Stimulated activated CD4-positive, alpha-beta T cell treated with anti-CD3 and anti-CD28 coated beads, Interleukin-4, amount 100 ng/mL, for 4 hours (primary cell): ENCODE results near the gene LRRC74B.
"Not testable (repeated sequence)": the region's sequence is repeated elsewhere in the genome, so short reads cannot be mapped to it uniquely, and the experiment has no call there.

Experiments
- DNase-seq, 2 experiments: peaks; one replicate each; pipeline ENCODE4 v3.0.0-alpha.2; 2020

Gene LRRC74B

DNA sequence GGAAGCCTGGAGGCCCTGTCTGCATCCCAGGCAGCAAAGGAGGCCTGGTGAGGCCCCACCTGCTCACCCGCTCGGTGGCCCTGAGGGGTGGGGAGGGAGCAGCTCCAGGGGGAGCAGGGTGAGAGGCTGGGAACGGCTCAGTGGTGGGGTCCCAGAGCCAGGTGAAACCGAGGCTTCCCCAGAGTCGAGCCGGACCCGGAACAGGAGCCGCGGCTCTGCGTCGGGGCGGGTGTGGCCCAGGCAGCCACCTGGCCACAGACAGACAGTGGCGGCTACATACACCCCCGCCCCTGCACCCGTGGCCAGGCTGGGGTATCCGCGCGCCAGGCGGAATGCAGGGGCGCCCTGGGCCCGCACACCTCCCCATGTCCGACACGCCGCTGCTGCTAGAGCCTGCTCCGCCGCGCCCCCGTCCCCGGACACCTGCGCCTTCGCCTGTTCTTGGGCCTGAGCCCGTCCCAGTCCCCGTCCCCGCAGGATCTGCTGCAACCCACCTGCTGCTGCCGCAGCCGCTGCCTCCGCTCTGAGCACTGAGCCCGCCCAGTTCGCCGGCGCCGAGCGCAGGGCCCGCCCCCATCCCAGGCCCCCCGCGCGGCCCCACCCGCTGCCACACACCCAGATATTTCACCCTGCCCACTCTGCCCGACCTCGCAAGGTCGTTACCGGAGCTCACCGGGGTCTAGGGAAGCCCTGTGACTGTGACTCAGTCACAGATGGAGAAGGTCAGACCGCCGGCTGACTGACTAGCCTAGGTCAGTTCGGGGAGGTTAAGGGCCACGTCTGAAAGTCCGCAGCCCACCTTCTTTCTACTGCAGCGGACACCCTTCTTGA is 13.5 kb upstream of the LRRC74B start, which contains the start of gene SLC7A4:
Gene SLC7A4 (minus strand): TSS at position 525 of the 831 bp plus-strand sequence. CDS start 749 bp downstream, outside the sequence.
- DNase-seq = no peak

DNA sequence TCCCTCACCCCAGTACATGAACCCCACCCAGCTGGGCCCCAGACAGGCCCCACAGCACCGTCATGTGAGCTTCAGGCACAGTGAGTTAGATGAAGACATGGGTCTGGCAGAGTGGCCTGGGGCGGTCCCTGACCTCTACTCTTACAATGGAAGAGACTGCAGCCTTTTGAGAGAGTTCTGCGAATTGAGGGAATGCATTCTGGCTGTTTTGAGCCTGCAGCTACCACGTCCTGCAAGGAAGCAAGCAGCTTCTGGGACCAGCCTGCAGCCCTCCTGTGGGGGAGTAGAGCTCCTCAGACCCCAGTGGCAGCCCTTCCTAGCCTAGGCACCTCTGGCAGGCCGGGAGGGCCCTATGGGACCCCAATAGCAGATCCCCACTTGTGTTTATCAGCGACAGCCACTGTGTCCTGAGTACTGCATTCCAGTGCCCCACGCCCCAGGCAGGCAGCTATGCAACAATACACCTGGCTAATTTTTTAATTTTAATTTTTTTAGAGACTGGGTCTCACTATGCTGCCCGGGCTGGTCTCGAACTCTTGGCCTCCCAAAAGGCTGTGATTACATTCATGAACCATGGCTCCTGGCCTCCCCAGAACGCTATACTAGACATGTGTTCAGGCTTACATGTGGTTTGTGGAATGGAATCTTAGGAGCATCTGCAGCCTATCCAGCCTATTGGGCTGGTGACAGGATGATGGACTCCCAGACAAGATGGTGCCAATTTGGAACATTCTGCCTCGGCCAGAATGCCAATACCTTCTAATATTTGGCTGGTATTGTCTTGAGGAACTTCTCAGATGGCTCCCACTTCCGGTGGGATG is 12.7 kb upstream of the LRRC74B start:
- no peak for DNase-seq

DNA sequence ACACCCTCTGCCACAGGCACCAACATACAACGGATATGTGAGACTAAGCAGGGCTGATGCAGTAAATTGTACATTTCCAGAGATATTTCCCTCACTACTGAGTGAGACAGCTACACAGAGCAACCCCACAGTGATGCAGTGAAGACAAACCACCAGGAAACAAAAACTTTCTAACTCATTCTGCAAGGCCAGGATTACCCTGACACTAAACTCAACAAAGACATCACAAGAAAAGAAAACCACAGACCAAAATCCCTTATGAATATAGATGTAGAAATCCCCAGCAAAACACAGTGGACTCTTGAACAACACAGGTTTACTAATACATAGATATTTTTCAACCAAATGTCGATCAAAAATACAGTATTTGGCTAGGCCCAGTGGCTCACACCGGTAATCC is 11.9 kb upstream of the LRRC74B start:
- no peak for DNase-seq

DNA sequence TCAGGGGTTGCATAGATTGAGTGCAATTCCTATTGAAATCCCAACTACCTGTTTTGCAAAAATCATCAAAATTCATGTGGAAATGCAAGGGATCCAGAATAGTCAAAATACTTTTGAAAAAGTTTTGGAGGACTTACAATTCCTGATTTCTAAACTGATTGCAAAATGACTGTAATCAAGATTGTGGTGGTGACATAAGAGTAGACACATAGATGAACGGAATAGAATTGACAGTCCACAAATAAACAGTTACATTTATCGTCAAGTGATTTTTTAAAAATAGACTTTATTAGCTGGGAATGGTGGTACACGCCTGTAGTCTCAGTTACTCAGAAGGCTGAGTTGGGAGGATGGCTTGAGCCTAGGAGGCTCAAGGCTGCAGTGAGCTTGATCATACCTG is 10.8 kb upstream of the LRRC74B start:
- no peak for DNase-seq

DNA sequence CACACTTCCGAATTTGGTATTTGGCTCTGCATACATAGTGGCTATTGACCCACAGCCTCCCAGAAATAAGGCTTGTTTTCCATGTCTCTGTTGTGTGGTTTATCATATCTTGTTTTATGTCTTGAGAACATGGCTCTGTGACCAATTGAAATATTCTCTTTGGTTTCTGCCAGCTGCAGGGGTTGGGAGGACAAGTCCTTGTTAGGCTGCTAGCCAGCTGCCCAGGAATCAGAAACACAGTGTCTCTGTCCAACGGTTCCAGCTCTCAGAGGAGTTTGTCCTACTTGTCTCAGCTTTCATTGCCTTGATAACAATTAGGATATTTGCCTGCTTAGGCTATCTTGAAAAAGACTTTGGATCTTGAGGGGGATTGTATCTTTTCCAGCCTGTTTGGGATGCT is 7.3 kb upstream of the LRRC74B start:
- no peak for DNase-seq

DNA sequence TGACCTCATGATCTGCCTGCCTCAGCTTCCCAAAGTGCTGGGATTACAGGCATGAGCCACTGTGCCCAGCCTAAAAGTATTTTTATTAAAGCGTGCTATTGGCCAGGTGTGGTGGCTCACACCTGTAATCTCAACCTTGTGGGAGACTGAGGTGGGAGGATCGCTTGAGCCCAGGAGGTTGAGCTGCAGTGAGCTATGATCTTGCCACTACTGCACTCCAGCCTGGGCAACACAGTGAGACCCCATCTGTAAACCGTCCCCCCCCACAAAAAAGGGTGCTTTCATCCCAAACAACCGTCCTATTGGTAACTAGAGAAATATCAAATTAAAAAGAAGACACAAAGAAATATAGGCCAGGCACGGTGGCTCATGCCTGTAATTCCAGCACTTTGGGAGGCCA is 6.6 kb upstream of the LRRC74B start:
- not testable (repeated sequence) for DNase-seq

DNA sequence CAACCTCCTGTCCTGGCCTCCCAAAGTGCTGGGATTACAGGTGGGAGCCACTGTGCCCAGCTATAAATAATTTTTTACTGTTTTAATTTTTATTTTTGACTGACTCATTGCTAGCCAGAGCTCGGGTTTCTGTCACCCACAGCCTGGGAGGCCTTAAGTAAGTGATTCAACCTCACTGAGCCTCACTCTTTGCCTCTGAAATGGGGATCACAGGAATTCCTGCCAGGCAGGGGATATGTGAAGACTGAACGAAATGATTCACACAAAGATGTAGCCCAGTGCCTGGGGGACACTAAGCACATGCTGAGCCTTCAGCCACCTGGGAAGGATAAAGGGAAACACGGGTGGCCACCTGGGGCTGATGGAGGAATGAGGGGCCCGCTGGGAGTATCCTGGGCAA is 3.8 kb upstream of the LRRC74B start:
- DNase-seq = no peak

DNA sequence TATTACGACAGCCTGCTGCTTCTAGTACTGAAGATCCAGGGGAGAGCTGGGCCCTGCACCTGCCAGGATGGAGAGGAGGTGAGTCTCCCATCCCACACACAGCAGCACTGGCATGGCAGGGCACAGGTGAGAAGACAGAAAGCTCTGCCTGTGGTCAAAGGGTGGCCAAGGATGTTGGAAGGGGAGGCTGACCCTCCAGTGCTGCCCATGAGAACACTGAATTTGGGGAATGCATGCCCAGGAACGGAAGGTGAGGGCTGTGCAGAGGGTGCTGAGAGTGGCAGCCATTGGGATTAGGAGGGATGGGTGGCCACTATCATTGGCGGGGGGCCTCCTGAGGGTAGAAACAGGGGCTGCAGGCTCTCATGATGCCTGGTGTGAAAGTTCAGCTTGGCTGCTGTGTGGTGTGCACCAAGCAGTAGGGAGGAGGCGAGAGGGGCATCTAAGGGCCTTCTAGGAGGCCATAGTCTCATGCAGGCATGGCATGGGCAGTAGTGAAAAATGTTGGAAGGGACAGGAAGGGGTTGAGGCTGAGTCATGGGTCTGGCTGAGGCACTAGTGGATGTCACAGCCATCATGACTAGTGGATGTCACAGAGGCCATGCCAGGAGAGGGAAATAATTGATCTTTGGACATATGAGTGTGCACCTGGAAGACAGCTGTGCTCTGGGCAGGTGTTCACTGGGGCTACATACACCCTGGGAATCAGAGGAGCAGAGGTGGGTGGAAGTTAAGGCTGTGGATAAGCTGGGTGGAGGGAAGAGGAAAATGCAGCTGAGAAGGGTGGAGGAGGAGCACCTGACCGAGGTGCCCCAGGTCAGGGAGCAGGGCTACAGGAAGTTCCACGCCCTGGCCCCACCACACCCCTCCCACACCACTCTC is 2.5 kb upstream of the LRRC74B start:
- DNase-seq = no peak

DNA sequence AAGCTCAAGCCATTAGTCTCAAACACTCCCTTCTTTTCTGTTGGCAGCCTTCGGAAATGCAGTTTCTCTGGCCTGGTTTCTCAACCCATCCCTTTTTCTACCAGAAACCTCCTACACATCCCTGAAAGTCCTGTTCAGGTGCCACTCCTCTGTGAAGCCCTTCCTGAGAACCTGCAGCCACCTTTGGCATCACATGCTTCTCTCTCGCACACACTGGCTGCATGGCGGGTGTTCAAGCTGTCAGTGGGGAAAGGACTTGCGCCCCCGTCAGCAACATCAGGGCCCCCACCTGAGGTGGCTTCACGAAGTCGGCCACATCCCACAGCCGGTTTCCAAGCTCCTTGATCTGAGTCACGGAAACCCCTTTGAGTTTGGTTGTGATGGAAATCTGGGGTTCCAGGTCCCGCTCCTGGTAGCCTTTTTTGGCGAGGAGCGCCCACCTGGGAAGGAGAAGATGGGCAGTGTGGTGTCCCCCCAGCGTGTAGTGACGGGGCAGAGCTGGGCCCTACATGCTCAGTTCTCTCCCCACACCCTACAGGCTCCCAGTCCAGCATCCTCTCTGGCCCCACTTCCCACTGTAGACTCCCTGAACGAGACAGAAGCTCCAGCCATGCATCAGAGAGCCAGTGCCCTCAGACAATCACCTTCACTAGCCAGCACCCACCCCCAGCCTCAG is 1.7 kb upstream of the LRRC74B start:
- DNase-seq = no peak

DNA sequence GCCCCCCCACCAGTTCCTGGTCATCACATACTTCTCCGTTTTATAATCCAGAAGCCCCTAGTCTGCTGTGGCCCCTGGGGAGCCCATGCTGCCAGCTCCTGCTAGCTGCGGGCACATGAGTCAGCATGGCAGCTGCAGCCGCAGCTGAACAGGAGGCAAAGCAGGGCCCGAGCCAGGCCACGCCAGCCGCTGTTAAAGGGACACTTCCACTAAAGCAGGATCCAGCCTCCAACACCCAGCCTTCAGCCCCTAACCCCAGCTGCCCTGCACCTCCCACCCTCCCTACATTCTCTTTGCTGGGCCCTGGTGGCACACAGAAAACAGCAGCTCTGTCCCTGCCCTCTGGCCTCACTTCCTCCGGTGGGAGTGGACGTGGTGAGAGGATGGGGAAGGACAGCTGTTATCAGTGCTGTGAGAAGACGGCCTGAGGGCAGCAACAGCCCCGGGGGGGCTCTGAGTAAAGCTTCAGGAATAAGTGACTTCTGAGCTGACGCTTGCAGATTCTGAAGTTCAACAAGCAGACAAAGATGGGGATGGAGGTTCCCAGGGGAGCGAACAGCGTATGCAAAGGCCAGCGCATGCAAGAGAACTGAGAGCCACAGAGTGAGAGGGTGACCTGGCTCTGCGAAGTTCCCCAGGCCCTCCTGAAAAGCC is 688 bp upstream of the LRRC74B start:
- DNase-seq = no peak

DNA sequence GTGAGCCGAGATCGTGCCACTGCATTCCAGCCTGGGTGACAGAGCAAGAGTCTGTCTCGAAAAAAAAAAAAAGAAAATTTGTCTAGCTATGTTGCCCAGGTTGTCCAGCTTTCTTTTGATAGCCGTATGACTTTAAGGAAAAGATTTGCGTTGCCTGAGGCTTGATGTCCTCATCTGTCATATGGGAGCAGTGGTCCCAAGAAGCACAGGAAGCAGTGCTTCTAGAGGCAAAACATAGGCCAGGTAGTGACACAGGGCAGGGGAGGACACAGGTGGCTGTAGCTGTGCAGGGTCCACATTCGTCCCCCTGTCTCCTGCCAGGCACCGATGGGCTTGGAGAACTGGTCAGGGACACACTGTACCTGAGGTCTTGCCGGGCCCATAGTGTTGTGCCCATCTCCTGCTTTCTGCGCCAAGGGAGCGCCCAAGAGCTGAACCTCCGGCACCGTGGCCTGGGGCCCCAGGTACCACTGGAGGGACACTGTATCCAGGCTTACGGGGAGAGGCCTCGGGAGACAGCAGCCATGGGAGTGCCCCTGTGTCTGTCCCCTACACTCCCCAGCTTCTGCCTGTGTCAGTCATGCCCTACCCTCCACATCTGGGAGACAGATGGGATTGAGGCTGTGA is 1.4 kb downstream of the LRRC74B start:
- no peak for DNase-seq

DNA sequence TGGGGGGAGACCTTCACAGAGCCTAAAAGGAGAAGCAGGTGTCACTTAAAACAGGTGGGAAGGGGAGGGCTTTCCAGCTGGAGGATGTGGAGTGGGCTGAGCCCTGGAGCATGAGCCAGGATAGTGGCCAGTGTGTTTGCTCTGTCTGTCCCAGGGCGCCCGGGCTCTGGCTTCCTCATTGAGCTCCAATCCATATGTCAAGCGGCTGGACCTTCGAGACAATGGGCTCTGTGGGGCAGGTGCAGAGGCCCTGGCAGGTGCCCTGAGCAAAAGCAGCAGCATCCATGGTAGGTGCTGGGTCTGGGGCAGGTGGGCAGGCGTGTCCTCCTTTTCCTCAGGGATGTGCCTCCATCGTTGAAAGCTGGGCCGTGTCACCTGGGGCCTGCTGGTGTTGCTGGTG is 2.0 kb downstream of the LRRC74B start:
- DNase-seq = no peak

DNA sequence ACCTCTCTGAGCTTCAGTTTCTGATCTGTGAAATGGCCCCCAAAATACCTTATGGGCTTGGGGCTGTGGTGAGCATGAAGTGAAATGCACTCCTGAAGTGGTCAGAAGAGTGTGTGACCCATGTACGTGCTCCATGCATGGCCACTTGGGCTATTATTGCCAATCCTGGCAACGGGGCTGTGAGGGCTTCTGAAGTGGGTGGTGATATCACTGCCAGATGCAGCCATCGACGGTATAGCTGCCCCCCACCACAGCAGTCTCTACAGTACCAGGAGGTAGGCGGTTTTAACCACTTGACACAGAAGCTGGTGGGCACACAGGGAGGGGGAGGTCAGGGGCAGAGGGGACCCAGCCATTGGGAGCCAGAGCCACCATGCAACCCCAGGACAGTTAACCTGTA is 2.7 kb downstream of the LRRC74B start:
- not testable (repeated sequence) for DNase-seq

DNA sequence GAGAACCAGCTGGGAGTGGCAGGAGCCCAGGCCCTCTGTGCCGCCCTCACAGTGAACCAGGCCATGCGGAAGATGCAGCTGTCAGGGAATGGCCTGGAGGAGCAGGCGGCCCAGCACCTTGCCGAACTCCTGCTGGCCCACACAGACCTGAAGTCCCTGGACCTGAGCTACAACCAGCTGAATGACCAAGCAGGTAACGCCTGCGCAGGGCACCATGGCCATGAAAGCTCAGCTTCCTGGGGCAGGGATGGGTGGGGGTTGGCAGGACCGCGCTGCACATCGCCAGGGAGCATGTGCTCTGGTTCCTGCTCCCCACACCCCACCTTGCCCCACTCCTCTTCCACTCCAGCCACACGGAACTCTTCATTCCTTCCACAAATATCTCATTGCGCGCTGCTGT is 3.2 kb downstream of the LRRC74B start:
- DNase-seq = not testable (repeated sequence)

DNA sequence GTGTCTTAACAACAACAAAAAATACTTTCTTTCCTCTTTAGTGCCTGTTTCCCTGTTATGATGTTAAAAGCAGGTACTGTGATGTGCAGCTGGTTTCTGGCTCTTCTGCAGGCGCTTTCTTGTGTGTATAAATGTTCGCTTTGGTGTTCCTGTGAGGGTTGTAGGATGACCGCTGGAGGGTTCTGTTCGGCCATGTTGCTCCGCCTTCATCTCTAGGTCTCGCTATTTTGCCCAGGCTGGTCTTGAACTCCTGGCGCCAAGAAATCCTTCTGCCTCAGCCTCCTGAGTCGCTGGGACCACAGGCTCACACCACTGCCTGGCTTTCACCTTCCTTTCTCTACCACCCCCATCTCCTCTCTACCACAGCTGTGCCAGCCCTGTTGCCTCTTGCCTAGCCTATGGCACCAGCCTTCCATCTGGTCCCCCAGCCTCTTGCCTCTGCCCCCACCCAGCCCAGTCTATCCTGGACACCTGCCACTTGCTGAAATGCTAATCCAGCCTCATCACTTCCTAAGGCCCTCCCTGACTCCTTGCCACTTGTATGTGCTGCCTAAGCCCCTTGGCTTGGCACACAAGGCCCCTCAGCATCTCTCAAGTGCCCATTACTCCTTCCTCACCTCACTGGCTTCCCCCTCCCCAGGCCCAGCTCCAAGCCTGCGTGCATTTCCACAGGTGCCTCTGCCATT is 5.5 kb downstream of the LRRC74B start:
- no peak for DNase-seq

DNA sequence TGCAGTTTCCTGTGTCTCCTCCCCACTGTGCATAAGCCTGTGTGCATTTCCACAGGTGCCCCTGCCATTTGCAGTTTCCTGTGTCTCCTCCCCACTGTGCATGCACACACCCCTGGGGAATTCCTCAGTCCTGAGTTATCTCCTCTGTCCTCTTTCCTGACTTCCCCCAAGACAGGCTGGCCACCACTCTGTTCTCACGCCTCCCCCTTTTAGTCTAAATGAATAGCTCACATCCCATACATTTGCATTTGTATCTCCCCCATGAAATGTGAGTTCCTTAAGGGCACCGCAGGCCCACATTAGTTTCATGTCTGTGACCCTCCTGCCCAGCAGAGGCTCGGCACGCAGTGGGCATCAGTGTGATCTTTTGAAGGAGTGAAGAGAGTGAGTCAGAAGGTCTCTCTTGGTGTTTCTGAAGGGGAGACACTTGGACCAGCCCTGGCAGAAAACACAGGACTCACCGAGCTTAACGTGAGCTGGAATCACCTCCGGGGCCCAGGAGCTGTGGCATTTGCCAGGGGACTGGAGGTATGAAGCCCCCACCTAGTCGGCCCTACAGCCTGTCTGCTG is 6.2 kb downstream of the LRRC74B start:
- no peak for DNase-seq

DNA sequence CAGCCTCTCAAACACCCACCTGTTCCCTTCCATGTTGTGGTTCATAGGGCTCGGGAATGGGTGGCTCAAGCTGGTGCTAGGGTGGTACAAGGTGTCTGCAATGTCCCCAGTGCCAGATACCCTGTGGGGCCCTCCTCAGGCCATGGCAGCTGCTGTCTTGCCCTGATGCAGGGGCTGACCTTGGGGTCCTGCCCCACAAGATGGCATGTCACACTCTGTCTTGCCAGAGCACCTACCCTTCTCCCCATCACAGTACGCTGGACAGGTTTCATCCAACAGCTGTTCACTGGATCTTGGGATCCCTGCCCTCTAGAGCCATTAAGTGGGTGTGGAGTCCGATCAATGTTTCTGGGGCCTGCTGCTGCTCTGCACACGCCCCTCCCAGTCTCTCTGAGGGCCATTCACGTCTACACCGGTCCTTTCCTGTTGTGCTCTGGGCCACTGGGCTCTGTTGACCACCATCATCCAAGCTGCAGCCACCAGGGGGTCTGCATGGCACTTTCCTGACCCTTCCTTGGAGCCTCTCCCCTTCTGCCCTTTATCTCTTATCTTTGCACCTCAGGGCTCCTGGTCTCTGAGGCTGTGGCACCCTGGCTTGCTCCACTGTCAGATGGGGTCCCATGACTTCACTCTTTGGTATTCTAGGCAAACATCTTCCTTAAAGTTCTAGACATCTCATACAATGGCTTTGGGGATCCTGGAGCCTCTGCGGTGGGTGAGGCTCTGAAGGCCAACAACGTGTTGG is 7.1 kb downstream of the LRRC74B start:
- no peak for DNase-seq

DNA sequence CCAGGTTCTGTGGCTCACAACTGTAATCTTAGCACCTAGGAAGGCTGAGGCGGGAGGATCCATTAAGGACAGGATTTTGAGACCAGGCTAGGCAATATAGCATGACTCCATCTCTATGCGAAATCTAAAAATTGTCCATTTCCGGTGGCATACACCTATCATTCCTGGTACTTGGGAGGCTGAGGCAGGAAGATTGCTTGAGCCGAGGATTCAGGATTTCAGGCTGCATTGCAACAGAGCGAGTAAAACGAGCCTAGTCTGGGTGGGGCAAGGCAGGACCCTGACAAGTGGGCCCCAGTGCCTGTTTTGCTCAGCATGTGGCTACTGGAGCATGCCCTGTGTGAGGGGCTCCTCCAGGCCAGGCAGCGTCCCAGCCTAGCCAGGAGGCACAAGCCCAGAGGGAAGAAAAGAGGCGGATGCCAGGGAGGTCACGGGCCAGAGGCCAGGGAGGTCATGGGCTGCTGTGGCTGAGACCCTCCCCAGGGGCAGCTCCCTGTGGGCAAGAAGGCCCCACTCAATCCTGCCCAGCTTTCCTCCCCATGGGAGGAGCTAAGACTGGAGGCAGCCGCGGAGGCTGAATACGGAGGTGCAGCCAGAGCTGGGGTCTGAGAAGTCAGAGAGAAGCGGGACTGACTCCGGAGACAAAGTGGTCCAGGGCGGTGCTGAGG is 8.4 kb downstream of the LRRC74B start:
- DNase-seq = no peak
